Stimulated activated CD4-positive, alpha-beta T cell treated with anti-CD3 and anti-CD28 coated beads, TNF-alpha, amount 100 ng/mL, for 4 hours (primary cell): ENCODE data around the gene BTN2A1.
"Not testable (repeated sequence)": the region's sequence is repeated elsewhere in the genome, so short reads cannot be mapped to it uniquely, and the experiment has no call there.

ENCODE experiments used
- DNase-seq, 3 experiments: peaks; one replicate each; pipeline ENCODE4 v3.0.0-alpha.2; 2020; ENCODE audit warnings: low read depth in 3 of 3

BTN2A1 gene

GRCh38 chr6:26493258-26493657 lies 35.5 kb downstream of the BTN2A1 start:
- no peak for DNase-seq

GRCh38 chr6:26494117-26494516 lies 36.4 kb downstream of the BTN2A1 start:
- DNase-seq = no peak

- no peak for DNase-seq
These were observed 37.5 kb downstream of the BTN2A1 start for GRCh38 chr6:26495281-26495680.

GRCh38 chr6:26497610-26498009 lies 39.9 kb downstream of the BTN2A1 start:
- no peak for DNase-seq

GRCh38 chr6:26500102-26500501 lies 42.3 kb downstream of the BTN2A1 start, which contains the start of gene BTN1A1:
BTN1A1 (plus strand) TSS chr6:26500303; CDS start chr6:26501287, 984 bp downstream.
- DNase-seq = no peak

GRCh38 chr6:26501482-26501986 lies 43.8 kb downstream of the BTN2A1 start:
- DNase-seq = peak in 2 of 3 experiments; percentile 5 to 11

- no peak for DNase-seq
These were observed 44.4 kb downstream of the BTN2A1 start for GRCh38 chr6:26502165-26502564.

GRCh38 chr6:26502626-26503025 lies 44.9 kb downstream of the BTN2A1 start:
- DNase-seq = no peak

GRCh38 chr6:26507658-26508057 lies 49.9 kb downstream of the BTN2A1 start:
- DNase-seq = no peak

GRCh38 chr6:26511033-26511432 lies 53.3 kb downstream of the BTN2A1 start:
- DNase-seq = not testable (repeated sequence)

- DNase-seq = no peak
These were observed 57.2 kb downstream of the BTN2A1 start for GRCh38 chr6:26514984-26515383.

- no peak for DNase-seq
These were observed 59.0 kb downstream of the BTN2A1 start for GRCh38 chr6:26516481-26517427.
